Measurements from ENCODE around the gene ANO6. TPM values are rescaled to one million over a fixed set of nuclear protein-coding genes. Genes with fewer than 3 reads are reported as not detected.

ANO6 gene
- polyA plus RNA-seq, 3 donors from 2014 or later: 17.9 to 30.7 (median 27.7) TPM

GRCh38 chr12:45329702-45330101, 113.8 kb downstream of the ANO6 start:
- Mint-ChIP-seq H3K4me1 (peaks cover 9 to 27% of the 10 kb centered on the region in 2 donors), H3K9me3 (no peaks in the 10 kb centered on the region), H3K4me3 (no peak overlapping the region), H3K27ac (no peak overlapping the region), H3K27me3 (ENCODE audit: low read depth in 3 of 3) (peaks cover 0 to 1% (median 0%) of the 10 kb centered on the region in 3 donors), H3K36me3 (peaks cover 9 to 17% (median 11%) of the 10 kb centered on the region in 3 donors)
- DNase-seq: no peak

GRCh38 chr12:45331552-45331951, 115.7 kb downstream of the ANO6 start:
- H3K9me3 Mint-ChIP-seq: no peaks in the 10 kb centered on the region
- peaks cover 10 to 18% (median 11%) of the 10 kb centered on the region in 3 donors for H3K36me3 Mint-ChIP-seq
- no peak for DNase-seq
- no peak overlapping the region for H3K4me3 Mint-ChIP-seq
- no peak overlapping the region for H3K27ac Mint-ChIP-seq
- H3K27me3 Mint-ChIP-seq (ENCODE audit: low read depth in 3 of 3): peaks cover 0 to 1% (median 0%) of the 10 kb centered on the region in 3 donors
- H3K4me1 Mint-ChIP-seq: peaks cover 9 to 26% of the 10 kb centered on the region in 2 donors

- no peak for DNase-seq
- H3K4me3 Mint-ChIP-seq: no peak overlapping the region
- no peaks in the 10 kb centered on the region for H3K9me3 Mint-ChIP-seq
- no peaks in the 10 kb centered on the region for H3K4me1 Mint-ChIP-seq
- peaks cover 10 to 18% (median 11%) of the 10 kb centered on the region in 3 donors for H3K36me3 Mint-ChIP-seq
- no peak overlapping the region for H3K27ac Mint-ChIP-seq
- peaks cover 0 to 1% (median 0%) of the 10 kb centered on the region in 3 donors for H3K27me3 Mint-ChIP-seq (ENCODE audit: low read depth in 3 of 3)
Measured at GRCh38 chr12:45334396-45334795, 118.5 kb downstream of the ANO6 start.

GRCh38 chr12:45336331-45336730, 120.4 kb downstream of the ANO6 start:
- H3K27me3 Mint-ChIP-seq (ENCODE audit: low read depth in 3 of 3): peaks cover 0 to 1% (median 0%) of the 10 kb centered on the region in 3 donors
- H3K27ac Mint-ChIP-seq: no peak overlapping the region
- no peaks in the 10 kb centered on the region for H3K4me1 Mint-ChIP-seq
- H3K4me3 Mint-ChIP-seq: no peak overlapping the region
- DNase-seq: no peak
- H3K36me3 Mint-ChIP-seq: peaks cover 10 to 20% (median 11%) of the 10 kb centered on the region in 3 donors
- H3K9me3 Mint-ChIP-seq: no peaks in the 10 kb centered on the region

GRCh38 chr12:45336762-45337596, 121.1 kb downstream of the ANO6 start:
- Mint-ChIP-seq H3K9me3 (no peaks in the 10 kb centered on the region), H3K4me1 (no peaks in the 10 kb centered on the region), H3K27me3 (ENCODE audit: low read depth in 3 of 3) (peaks cover 0 to 1% (median 0%) of the 10 kb centered on the region in 3 donors), H3K36me3 (peaks cover 8 to 19% (median 9%) of the 10 kb centered on the region in 3 donors), H3K27ac (peak overlapping the region in 1 of 6 donors; percentile 23), H3K4me3 (no peak overlapping the region)
- DNase-seq: no peak

GRCh38 chr12:45337835-45338234, 121.9 kb downstream of the ANO6 start:
- H3K4me1 Mint-ChIP-seq: no peaks in the 10 kb centered on the region
- no peaks in the 10 kb centered on the region for H3K27me3 Mint-ChIP-seq (ENCODE audit: low read depth in 3 of 3)
- H3K36me3 Mint-ChIP-seq: peaks cover 4 to 10% (median 6%) of the 10 kb centered on the region in 3 donors
- DNase-seq: no peak
- no peaks in the 10 kb centered on the region for H3K9me3 Mint-ChIP-seq
- H3K4me3 Mint-ChIP-seq: no peak overlapping the region
- no peak overlapping the region for H3K27ac Mint-ChIP-seq

- no peaks in the 10 kb centered on the region for H3K4me1 Mint-ChIP-seq
- no peaks in the 10 kb centered on the region for H3K27me3 Mint-ChIP-seq (ENCODE audit: low read depth in 3 of 3)
- DNase-seq: no peak
- no peak overlapping the region for H3K4me3 Mint-ChIP-seq
- peaks cover 4 to 12% (median 6%) of the 10 kb centered on the region in 3 donors for H3K36me3 Mint-ChIP-seq
- no peaks in the 10 kb centered on the region for H3K9me3 Mint-ChIP-seq
- H3K27ac Mint-ChIP-seq: no peak overlapping the region
Measured at GRCh38 chr12:45338272-45338671, 122.4 kb downstream of the ANO6 start.

- no peaks in the 10 kb centered on the region for H3K27me3 Mint-ChIP-seq (ENCODE audit: low read depth in 3 of 3)
- no peaks in the 10 kb centered on the region for H3K9me3 Mint-ChIP-seq
- no peak overlapping the region for H3K27ac Mint-ChIP-seq
- no peak for DNase-seq
- H3K4me3 Mint-ChIP-seq: no peak overlapping the region
- no peaks in the 10 kb centered on the region for H3K4me1 Mint-ChIP-seq
- peaks cover 4 to 15% (median 6%) of the 10 kb centered on the region in 3 donors for H3K36me3 Mint-ChIP-seq
Measured at GRCh38 chr12:45339035-45339434, 123.1 kb downstream of the ANO6 start.

- no peak for DNase-seq
- Mint-ChIP-seq H3K9me3 (no peaks in the 10 kb centered on the region), H3K27ac (no peak overlapping the region), H3K36me3 (peaks cover 0 to 22% (median 13%) of the 10 kb centered on the region in 3 donors), H3K4me3 (no peak overlapping the region), H3K27me3 (ENCODE audit: low read depth in 3 of 3) (peaks cover 0 to 1% (median 0%) of the 10 kb centered on the region in 3 donors), H3K4me1 (no peaks in the 10 kb centered on the region)
Measured at GRCh38 chr12:45342171-45342570, 126.3 kb downstream of the ANO6 start.

GRCh38 chr12:45342848-45343247, 127.0 kb downstream of the ANO6 start:
- H3K9me3 Mint-ChIP-seq: no peaks in the 10 kb centered on the region
- H3K27me3 Mint-ChIP-seq (ENCODE audit: low read depth in 3 of 3): peaks cover 0 to 1% (median 0%) of the 10 kb centered on the region in 3 donors
- DNase-seq: no peak
- no peak overlapping the region for H3K27ac Mint-ChIP-seq
- H3K4me3 Mint-ChIP-seq: no peak overlapping the region
- H3K4me1 Mint-ChIP-seq: no peaks in the 10 kb centered on the region
- peaks cover 0 to 22% (median 14%) of the 10 kb centered on the region in 3 donors for H3K36me3 Mint-ChIP-seq

GRCh38 chr12:45343269-45344051, 127.6 kb downstream of the ANO6 start:
- Mint-ChIP-seq H3K27ac (no peak overlapping the region), H3K36me3 (peaks cover 0 to 28% (median 20%) of the 10 kb centered on the region in 3 donors), H3K4me1 (no peaks in the 10 kb centered on the region), H3K27me3 (ENCODE audit: low read depth in 3 of 3) (peaks cover 0 to 1% (median 0%) of the 10 kb centered on the region in 3 donors), H3K4me3 (no peak overlapping the region), H3K9me3 (no peaks in the 10 kb centered on the region)
- DNase-seq: no peak

GRCh38 chr12:45348311-45348710, 132.4 kb downstream of the ANO6 start:
- H3K27me3 Mint-ChIP-seq (ENCODE audit: low read depth in 3 of 3): peaks cover 0 to 1% (median 1%) of the 10 kb centered on the region in 3 donors
- peaks cover 18 to 56% (median 44%) of the 10 kb centered on the region in 3 donors for H3K36me3 Mint-ChIP-seq
- H3K27ac Mint-ChIP-seq: no peak overlapping the region
- no peak overlapping the region for H3K4me3 Mint-ChIP-seq
- H3K4me1 Mint-ChIP-seq: no peaks in the 10 kb centered on the region
- no peak for DNase-seq
- H3K9me3 Mint-ChIP-seq: no peaks in the 10 kb centered on the region

GRCh38 chr12:45348986-45349385, 133.1 kb downstream of the ANO6 start:
- Mint-ChIP-seq H3K4me3 (no peak overlapping the region), H3K27me3 (ENCODE audit: low read depth in 3 of 3) (peaks cover 0 to 1% (median 1%) of the 10 kb centered on the region in 3 donors), H3K27ac (no peak overlapping the region), H3K9me3 (no peaks in the 10 kb centered on the region), H3K4me1 (peaks cover 0 to 6% of the 10 kb centered on the region in 2 donors), H3K36me3 (peaks cover 18 to 56% (median 48%) of the 10 kb centered on the region in 3 donors)
- no peak for DNase-seq

GRCh38 chr12:45349916-45350315, 134.0 kb downstream of the ANO6 start:
- Mint-ChIP-seq H3K9me3 (no peaks in the 10 kb centered on the region), H3K36me3 (peaks cover 18 to 52% (median 48%) of the 10 kb centered on the region in 3 donors), H3K27ac (no peak overlapping the region), H3K27me3 (ENCODE audit: low read depth in 3 of 3) (peaks cover 0 to 1% (median 0%) of the 10 kb centered on the region in 3 donors), H3K4me1 (peaks cover 3 to 11% of the 10 kb centered on the region in 2 donors), H3K4me3 (no peak overlapping the region)
- no peak for DNase-seq

Measured in immature natural killer cell (primary cell).